Stimulated activated CD8-positive, alpha-beta memory T cell treated with anti-CD3 and anti-CD28 coated beads, Interleukin-4, amount 100 ng/mL, for 1 hour (primary cell): ENCODE measurements around the gene TRMT1.

Experiments used
- DNase-seq, 2 donors: peaks; one replicate each; pipeline ENCODE4 v3.0.0-alpha.2; 2020; ENCODE audit warnings: low read depth in 2 of 2, low spot score in 1 of 2

TRMT1 gene

GRCh38 chr19:13055213-13056051, 61.1 kb downstream of the TRMT1 start:
- no peak for DNase-seq
